RCC 7860 (cell line): ENCODE data around the gene WDR35.

Experiments used
- DNase-seq: peaks from one replicate; pipeline ENCODE4 v3.0.0-alpha.2; 2015; ENCODE audit warnings: low spot score
- FAIRE-seq: peaks from 2 replicates; lab custom pipeline; 2012; peaks lifted over from hg19 to GRCh38; lab: Jason Lieb, UNC

WDR35 gene

GRCh38 chr2:19989667-19990415 lies at the start of gene WDR35:
Gene WDR35, minus strand, starts transcription at chr2:19990105. Its CDS starts 90 bp downstream, at chr2:19990015.
- peak; percentile 79 for DNase-seq
- FAIRE-seq = no peak

GRCh38 chr2:20037660-20038059 lies 47.8 kb upstream of the WDR35 start:
- FAIRE-seq (no peak), DNase-seq (no peak)

GRCh38 chr2:20035955-20036666 lies 46.2 kb upstream of the WDR35 start:
- DNase-seq (peak; percentile 58), FAIRE-seq (peak; percentile 24)

GRCh38 chr2:20034821-20035220 lies 44.9 kb upstream of the WDR35 start:
- no peak for DNase-seq
- no peak for FAIRE-seq

GRCh38 chr2:20034218-20034617 lies 44.3 kb upstream of the WDR35 start:
- FAIRE-seq = no peak
- no peak for DNase-seq

GRCh38 chr2:20033322-20033721 lies 43.4 kb upstream of the WDR35 start:
- FAIRE-seq = no peak
- no peak for DNase-seq

GRCh38 chr2:20030224-20030623 lies 40.3 kb upstream of the WDR35 start:
- no peak for FAIRE-seq
- no peak for DNase-seq

GRCh38 chr2:20027705-20028434 lies 38.0 kb upstream of the WDR35 start:
- no peak for DNase-seq
- no peak for FAIRE-seq

- FAIRE-seq = no peak
- no peak for DNase-seq
These were observed 37.4 kb upstream of the WDR35 start for GRCh38 chr2:20027260-20027677.

GRCh38 chr2:20025065-20025786 lies 35.3 kb upstream of the WDR35 start:
- no peak for FAIRE-seq
- DNase-seq = no peak

- no peak for FAIRE-seq
- DNase-seq = no peak
These were observed 33.8 kb upstream of the WDR35 start for GRCh38 chr2:20023688-20024087.

- DNase-seq = no peak
- FAIRE-seq = no peak
These were observed 31.6 kb upstream of the WDR35 start for GRCh38 chr2:20021405-20022009.

GRCh38 chr2:20019747-20020146 lies 29.8 kb upstream of the WDR35 start:
- no peak for FAIRE-seq
- no peak for DNase-seq

GRCh38 chr2:20018601-20019152 lies 28.8 kb upstream of the WDR35 start:
- DNase-seq (no peak), FAIRE-seq (no peak)

GRCh38 chr2:20016346-20016745 lies 26.4 kb upstream of the WDR35 start:
- FAIRE-seq (no peak), DNase-seq (no peak)

GRCh38 chr2:20015482-20016083 lies 25.7 kb upstream of the WDR35 start:
- FAIRE-seq (no peak), DNase-seq (peak; percentile 42)

GRCh38 chr2:20013126-20013849 lies 23.4 kb upstream of the WDR35 start:
- DNase-seq (no peak), FAIRE-seq (no peak)

- FAIRE-seq (no peak), DNase-seq (no peak)
These were observed 22.6 kb upstream of the WDR35 start, which contains the start of gene MATN3 for GRCh38 chr2:20012282-20013125. Gene MATN3, minus strand, starts transcription at chr2:20012668. Its CDS starts 37 bp downstream, at chr2:20012631.
